Lung microvascular endothelial cell (primary cell): ENCODE data around the gene RAB40AL. TPM values are rescaled to one million over a fixed set of nuclear protein-coding genes. Genes with fewer than 3 reads are reported as not detected.
"Not testable (repeated sequence)": the region's sequence is repeated elsewhere in the genome, so short reads cannot be mapped to it uniquely, and the experiment has no call there.

ENCODE experiments used
- DNase-seq, 2 donors: peaks; one replicate each; pipeline versions ENCODE4 v3.0.0 to v3.0.0-alpha.2; 2010; ENCODE audit warnings: low read depth in 2 of 2
- total RNA-seq: library from RNA; depleted of rRNA; stranded (reverse); fragments of >200 nt; gene quantifications from 2 replicates; pipeline ENCODE4 v1.2.1, GENCODE V29; 2014

The RAB40AL gene, protein sequence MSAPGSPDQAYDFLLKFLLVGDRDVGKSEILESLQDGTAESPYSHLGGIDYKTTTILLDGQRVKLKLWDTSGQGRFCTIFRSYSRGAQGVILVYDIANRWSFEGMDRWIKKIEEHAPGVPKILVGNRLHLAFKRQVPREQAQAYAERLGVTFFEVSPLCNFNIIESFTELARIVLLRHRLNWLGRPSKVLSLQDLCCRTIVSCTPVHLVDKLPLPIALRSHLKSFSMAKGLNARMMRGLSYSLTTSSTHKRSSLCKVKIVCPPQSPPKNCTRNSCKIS
- under 0.01 and 0.20 TPM in 2 replicates for total RNA-seq

DNA sequence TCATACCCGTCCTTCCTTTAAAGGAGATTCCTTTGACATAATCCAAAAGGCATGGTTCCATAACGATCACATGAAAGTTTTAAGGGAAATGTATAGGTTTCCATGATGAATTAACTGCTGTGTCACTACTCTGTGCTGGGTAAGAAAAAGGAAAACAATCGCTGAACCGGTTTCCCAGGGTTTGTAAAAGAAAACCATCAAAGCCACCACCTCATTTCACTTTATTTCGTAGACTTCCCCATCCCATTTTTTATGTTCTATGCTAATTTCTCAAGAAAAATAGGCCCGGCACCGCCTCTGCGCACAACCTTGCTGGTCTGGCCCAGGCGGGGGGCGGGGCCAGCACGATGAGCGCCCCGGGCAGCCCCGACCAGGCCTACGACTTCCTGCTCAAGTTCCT lies at the start of gene RAB40AL:
Gene RAB40AL, plus strand, starts transcription at position 301 of the 400 bp plus-strand sequence. Its CDS starts 47 bp downstream, at position 348.
- DNase-seq: not testable (repeated sequence)

DNA sequence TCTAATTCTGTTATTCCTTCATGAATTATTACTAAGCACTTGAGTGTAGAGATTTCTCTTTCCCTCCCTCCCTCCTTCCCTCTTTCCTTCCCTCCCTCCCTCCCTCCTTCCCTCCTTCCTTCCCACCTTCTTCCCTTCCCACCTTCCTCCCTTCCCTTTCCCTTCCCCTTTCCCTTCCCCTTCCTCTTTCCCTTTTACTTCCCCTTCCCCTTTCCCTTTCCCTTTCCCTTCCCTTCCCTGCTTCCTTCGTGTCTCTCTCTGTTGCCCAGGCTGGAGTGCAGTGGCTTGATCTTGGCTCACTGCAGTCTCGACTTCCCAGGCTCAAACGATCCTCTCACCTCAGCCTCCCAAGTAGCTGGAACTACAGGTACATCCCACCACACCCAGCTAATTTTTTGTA lies 49.4 kb upstream of the RAB40AL start:
- no peak for DNase-seq

DNA sequence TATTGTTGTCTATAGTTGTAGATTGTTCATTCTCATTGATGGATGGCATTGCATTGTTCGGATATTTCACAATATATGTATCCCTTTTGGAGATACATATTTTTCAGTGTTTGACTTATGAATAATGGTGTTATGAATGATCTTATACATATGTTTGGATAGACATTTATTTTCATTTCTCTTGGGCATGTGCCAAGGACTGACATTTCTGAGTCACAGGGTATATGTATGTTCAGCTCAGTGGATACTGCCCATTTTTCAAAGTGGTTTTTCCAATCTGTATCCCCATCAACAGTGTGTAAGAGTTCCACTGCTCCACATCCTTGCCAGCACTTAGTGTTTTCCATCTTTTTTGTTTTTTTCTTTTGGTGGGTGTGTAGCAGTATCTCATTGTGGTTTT lies 45.0 kb upstream of the RAB40AL start:
- DNase-seq: peak; percentile 11 to 16

DNA sequence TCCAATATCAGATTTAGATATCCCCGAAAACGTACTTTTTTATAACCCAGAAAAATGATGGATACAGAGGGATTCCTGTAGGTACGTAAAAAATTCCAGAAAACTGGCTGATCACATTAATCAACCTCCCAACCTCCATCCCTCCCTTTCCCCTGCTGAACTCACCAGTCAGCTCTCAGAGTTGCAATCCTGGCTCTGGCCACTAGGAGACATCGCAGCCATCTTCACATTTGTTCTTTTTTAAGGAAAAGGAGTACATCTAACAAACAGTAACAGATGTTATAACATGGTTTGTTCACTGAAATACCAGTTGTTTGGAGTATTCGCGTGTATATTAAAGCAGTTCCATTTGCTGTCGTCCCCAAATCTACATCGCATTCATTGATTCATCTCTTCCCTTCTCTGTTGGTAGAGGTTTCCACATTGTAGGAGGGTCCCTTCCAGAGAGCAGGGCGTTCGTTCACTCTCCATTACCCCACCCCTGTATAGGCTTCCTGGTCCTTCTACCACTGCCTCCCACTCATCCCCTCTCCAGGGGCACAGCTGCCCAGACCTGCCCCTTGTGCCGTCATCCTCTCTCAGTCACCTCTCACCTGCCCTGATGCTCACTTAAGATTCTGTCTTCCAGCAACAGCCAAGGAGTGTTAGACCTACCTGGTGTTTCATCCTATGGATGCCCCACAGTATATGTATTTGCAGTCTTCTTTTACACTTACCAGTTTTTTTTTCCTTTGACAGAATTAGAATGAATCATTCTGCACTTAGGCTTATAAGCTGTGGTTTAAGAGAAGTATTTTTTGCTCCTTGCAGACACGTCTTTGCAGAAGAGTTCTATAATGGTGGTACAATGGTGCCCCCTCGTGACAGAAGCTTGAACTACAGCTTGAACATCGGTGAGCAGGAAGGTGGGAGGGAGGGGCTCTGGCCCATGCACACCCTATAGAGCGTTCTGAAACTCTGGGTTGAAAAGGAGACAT lies 36.8 kb upstream of the RAB40AL start:
- peak; percentile 70 to 72 for DNase-seq

DNA sequence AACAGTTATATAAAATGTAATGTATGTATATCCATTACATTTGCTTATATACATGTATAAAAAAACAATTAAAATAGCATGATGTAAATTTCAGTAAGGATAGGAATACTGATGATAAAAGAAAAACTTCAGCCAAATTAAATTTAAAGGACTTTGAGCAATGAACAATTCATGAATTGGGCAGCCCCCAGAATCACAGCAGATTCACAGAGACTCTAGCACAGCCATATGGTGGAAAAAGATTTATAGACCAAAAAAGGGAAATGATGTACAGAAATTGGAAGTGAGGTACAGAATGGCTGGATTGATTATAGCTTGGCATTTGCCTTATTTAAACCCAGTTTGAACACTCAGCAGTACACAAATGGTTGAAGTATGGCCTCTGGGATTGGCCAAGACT lies 34.7 kb upstream of the RAB40AL start:
- no peak for DNase-seq

DNA sequence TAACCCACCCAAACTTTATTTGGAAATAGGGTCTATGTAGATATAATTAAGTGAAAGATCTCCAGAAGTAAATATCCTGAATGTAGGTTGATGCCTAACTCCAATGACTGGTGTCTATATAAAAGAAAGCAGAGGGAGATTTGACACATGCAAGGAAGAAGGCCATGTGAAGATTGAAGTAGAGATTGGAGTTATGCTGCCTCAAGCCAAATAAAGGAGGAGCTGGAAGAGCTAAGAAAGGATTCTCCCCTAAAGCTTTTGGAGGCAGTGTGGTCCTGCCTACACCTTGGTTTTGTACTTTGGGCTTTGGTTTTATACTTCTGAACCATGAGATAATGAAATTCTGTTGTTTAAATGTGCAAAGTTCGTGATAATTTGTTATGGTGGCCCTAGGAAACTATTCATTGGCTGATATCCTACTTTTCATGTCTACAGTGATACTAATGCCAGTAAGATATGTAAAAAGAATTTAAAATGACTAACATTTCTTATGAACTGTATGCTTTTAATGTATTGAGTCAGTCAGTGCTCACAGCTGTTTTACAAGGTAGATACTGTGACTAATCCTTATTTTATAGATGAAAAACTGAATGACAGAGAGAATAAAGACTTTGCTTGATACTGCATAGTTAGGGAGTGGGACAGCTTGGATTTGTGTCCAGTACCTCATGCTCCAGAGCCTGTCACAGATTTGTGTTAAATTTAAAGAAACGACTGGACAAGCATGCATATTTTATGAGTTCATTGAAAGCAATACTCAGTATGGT lies 5.9 kb upstream of the RAB40AL start:
- no peak for DNase-seq

DNA sequence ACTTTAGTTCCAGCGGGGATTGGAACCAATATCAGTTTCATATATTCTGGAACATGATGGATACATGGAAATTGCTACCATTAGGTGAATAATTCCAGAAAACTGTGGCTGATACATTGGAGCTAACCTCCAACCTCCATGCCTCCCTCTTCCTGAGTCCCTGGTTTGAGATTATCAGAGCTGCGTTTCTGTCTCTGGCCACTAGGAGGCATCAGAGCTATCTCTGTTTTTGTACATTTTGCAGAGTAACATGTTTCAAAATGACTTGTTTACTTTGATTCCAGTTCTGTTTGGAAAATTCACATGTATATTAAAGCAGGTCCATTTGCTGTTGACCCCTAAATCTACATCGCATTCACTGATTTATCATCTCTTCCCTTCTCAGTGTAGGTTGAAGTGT lies 2.4 kb upstream of the RAB40AL start:
- peak; percentile 29 to 43 for DNase-seq

DNA sequence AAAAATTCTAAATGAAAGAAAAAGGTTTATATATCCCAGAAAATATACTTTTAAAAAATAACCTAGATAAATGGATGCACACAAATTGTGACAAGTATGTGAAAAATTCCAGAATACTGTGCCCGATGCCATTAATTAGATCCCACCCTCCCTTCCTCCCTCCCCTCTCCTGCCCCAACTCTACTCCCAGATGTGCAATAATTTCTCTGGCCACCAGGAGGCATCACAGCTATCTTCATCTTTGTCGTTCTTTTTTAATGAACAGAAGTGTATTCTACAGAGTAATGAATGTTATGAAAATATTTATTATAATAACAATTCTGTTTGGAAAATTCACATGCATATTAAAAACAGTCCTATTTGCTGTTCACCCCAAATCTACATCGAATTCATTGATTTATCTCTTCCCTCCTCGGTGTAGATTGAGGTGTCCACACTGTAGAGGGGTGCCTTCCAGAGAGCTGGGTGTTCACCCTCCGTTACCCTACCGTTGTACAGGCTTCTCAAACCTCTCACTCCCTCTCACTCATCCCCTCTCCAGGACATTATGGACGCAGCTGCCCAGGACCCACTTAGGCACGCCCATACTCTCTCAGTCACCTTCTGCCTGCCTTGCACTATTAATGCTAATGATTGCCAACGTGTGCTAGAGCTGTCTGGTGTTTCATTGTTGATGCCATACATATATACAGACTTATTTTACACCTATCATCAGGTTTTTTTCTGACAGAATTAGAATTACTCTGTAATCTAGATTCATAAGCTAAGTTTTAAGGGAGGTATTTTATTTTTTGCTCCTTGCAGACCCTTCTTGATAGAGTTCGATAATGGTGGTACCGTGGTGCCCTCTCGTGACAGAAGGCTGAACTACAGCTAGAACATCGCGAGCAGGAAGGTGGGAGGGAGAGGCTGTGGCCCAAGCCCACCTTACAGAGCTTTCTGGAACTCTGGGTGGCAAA lies 14.1 kb downstream of the RAB40AL start:
- peak; percentile 42 to 62 for DNase-seq

DNA sequence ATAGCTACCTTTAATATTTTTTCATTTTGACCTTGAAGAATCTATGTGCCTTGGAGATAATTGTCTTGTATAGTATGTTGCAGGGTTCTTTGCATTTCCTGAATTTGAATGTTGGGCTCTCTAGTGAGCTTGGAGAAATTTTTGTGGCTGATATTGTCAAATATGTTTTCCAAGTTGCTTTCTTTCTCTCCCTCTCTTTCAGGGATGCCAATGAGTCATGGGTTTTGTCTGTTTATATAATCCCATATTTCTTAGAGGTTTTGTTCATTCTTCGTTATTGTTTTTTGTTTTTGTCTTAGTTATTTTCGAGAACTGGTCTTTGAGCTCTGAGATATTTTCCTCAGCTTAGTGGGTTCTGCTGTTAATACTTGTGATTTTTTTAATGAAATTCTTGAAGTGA lies 20.7 kb downstream of the RAB40AL start:
- no peak for DNase-seq

DNA sequence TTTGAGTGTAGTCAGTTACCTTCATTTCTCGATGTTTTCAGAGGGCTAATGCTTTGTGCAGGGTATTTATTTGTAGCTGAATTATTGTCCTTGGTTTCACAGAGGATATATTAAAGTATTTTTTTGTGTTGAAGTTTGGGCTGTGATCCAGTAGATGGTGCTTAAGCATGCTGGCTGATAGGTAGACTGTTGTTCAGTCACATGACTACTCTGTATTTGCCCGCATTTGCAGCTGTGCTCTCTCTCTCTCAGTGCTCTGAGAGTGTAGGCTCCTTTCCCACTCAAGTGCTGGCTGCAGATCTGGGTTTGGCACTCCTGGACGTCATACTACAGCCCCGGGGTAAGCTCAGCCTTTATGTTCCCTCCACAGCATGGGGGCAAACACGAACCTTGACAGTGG lies 21.7 kb downstream of the RAB40AL start:
- no peak for DNase-seq

DNA sequence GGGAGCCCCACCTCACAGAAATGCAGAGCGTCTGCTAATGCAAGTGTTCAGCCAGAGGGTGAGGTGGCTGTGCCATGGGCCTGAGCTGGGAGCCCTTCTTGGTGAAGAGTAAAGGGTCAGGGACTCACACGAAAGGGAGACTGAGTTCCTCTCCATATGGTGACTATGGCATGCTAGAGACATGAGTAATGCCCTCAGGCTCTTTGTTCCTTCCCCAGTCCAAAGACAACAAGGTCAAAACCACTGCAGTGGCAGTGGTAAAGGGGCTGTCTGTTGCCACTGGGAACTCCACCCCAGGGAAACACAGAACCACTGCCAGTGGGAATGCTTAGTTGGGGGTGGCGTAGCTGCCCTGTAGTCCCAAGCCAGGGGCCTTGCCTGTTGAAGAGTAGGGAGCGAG lies 22.4 kb downstream of the RAB40AL start:
- peak in 1 of 2 donors; percentile 15 for DNase-seq

DNA sequence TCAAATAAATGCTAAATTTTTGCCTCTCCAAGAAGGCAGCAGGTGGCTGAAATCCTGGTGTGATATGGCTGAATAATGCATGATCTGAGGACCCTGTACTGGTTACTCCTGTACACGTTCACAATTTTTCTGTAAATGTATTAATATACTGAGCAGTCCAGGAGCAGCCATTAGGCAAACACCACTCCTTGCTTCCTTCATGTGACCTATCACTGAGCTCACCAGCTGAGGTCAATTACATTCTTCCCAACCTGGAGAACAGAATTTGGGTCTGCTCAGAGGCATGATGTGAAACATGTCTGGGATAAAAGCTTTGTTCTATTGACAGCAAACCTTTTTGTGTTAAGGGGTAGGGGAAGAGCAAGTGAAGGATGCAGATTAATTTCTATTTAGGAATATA lies 26.9 kb downstream of the RAB40AL start:
- no peak for DNase-seq

DNA sequence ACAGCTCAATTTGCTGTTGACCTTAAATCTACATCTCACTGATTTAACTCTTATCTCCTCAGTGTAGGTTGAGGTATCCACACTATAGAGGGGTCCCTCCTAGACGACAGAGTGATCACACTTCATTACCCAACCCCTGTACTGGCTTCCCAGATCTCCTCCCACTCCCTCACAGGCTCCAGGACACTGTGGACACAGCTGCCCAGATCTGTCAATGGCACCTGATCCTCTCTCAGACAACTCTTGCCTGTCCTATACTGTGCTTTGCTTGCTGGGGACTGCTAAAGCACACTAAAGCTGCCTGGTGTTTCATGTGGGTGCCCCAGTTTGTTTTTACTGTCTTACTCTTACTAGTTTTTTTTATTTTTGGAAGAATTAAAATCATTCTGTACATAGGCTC lies 27.9 kb downstream of the RAB40AL start:
- no peak for DNase-seq

DNA sequence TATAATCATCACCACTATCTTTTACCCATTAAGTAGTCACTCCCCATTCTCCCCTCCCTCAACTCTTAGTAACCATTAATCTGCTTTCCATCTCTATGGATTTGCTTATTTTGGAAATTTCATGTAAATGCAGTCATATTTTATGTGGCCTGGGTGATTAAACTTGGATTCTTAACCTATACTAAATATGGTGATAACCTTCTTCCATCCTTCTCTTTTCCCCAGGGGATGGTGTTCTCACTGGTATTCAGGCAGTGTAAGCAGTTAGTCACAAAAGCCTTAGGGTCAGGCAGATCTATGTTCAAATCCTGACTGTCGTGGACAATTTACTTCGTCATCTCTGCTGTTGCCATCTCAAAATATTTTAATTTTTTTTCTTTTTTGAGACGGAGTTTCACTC lies 29.6 kb downstream of the RAB40AL start:
- no peak for DNase-seq

DNA sequence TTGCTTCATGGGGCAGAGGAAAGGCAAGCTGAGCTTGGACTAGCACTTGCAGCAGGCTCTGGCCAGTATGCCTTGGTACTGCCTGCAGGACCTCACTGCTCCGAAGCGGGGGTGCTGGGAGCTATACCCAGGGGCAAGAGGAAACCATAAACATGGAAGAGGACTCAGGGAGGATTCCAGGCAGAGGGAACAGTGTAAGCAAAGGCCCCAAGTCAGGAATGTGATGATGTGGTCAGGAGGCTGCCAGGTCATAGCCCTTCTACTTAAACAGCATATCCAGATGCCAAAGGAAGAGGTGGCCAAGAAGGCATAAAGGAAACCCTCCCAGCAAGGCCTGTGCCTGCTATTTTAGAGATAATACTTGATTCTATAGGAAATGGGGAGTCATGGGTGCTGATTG lies 31.1 kb downstream of the RAB40AL start:
- no peak for DNase-seq

DNA sequence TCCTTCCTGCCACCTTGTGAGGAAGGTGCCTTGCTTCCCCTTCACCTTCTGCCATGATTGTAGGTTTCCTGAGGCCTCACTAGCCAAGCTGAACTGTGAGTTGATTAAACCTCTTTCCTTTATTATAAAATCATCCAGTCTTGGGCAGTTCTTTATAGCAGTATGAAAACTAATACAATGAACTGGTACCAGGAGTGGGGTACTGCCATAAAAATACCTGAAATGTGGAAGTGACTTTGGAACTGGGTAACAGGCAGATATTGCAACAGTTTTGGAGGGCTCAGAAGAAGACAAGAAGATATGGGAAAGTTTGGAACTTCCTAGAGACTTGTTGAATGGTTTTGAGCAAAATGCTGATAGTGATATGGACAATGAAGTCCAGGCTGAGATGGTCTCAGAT lies 34.5 kb downstream of the RAB40AL start:
- DNase-seq: not testable (repeated sequence)

DNA sequence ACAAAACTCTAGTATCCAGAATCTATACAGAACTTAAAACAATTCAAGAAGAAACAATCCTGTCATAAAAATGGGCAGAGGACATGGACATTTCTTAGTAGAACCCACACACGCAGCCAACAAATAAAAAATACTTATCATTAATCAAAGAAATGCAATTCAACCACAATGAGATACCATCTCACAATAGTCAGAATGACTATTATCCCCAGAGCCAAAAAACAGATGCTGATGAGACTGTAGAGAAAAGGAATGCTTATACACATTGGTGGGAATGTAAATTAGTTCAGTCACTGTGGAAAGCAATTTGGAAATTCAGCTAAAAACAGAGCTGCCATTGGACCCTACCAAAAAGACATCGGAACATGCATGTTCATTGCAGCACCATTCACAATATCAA lies 37.9 kb downstream of the RAB40AL start:
- DNase-seq: no peak

DNA sequence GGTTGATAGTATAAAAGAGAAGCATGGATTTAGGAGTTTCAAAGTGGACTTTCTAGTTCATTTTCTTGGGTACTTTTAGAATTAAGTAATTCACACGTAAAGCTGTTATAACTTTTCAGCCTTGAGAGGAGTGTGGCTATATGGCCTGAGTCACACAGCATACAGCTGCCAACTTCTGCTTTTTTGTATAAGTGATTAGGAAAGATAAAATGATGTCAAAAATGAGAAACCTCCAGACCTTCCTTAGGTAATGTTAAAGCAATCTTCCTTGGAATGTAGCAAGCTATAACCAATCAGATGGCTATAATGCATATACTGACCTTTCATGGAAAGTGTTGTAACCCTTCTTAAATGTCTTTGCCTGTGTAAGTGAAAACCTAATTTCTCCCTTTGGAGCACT lies 39.2 kb downstream of the RAB40AL start:
- DNase-seq: no peak

DNA sequence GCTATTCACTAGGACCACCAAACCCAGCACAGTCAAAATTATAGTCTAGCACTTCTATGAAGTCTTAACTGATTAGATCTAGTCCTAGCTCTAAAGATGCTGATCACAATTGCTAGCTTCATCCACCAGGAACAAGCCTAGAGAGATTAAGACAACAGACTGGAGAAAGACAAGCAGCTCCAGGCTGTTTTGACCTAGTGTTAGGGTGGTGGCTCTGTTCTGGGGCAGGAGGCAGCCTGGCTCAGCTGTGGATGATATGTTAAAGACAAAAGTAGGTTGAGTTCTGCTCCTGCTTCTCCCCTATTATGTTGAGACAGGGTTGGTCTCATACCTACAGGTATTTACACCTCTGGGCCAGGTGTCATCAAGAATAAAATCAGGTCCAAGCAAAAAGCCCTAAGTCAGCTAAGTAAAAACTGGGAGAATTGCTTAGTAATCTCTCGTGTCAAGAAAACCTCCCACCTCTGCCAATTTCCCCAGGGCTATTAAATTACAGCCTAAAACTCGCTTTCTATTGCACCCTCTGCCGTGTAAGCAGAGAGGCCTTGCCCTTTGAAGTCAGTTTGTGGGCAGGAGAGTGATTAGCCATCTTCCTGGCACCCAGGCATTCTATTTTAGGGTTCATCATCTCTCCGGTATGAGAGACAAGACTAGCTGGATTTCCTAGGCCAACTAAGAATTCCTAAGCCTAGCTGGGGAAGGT lies 39.9 kb downstream of the RAB40AL start:
- DNase-seq: no peak

DNA sequence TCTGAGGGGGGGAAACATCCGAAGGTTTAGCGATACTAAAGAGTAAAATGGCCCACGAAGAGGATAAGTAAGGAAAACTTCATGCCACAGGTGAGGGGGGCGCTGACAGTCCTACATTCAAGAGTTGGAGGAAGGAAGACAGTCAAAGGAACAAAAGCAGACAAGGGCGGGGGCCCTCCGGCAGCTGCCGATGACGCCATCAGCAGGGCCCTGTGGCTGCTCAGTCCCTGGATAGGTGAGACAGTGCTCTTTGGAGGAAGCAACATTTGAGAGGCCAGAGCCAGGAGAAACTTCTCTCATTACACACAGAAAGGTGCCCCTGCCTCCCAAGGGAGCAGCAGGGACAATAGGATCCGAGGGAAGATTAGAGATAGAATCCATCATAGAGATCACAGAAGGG lies 41.5 kb downstream of the RAB40AL start:
- no peak for DNase-seq
